OCI-M1 (cell line): ENCODE measurements around the gene PUS7.
"Not testable (repeated sequence)": the region's sequence is repeated elsewhere in the genome, so short reads cannot be mapped to it uniquely, and the experiment has no call there.

Experiments
- DNase-seq: peaks from one replicate; lab custom pipeline; 2025; lab: John Stamatoyannopoulos, UW

PUS7 gene

GRCh38 chr7:105521717-105522463, at the start of gene PUS7:
TSS of gene PUS7 (minus strand) at chr7:105522271. CDS start at chr7:105508512, 13,759 bp downstream.
- DNase-seq, result peak; percentile 88

- DNase-seq, result no peak
Measured at GRCh38 chr7:105567821-105568220, 45.8 kb upstream of the PUS7 start.

GRCh38 chr7:105567024-105567423, 45.0 kb upstream of the PUS7 start:
- no peak for DNase-seq

GRCh38 chr7:105565190-105565589, 43.1 kb upstream of the PUS7 start:
- no peak for DNase-seq

GRCh38 chr7:105559926-105560325, 37.9 kb upstream of the PUS7 start:
- DNase-seq, result no peak

GRCh38 chr7:105538339-105538738, 16.3 kb upstream of the PUS7 start:
- DNase-seq, result no peak

- peak; percentile 20 for DNase-seq
Measured at GRCh38 chr7:105532709-105533460, 10.8 kb upstream of the PUS7 start.

- DNase-seq, result peak; percentile 90
Measured at GRCh38 chr7:105531792-105532671, 10.0 kb upstream of the PUS7 start, which contains the start of gene RINT1. TSS of gene RINT1 (plus strand) at chr7:105532201. CDS start at chr7:105532316, 115 bp downstream.

- DNase-seq, result no peak
Measured at GRCh38 chr7:105530546-105530945, 8.5 kb upstream of the PUS7 start.

- DNase-seq, result no peak
Measured at GRCh38 chr7:105530126-105530525, 8.1 kb upstream of the PUS7 start.

- DNase-seq, result not testable (repeated sequence)
Measured at GRCh38 chr7:105527737-105528136, 5.7 kb upstream of the PUS7 start.

- DNase-seq, result no peak
Measured at GRCh38 chr7:105524840-105525239, 2.8 kb upstream of the PUS7 start.

GRCh38 chr7:105524423-105524822, 2.4 kb upstream of the PUS7 start:
- not testable (repeated sequence) for DNase-seq

- DNase-seq, result peak; percentile 50
Measured at GRCh38 chr7:105521027-105521716, 899 bp downstream of the PUS7 start.

- not testable (repeated sequence) for DNase-seq
Measured at GRCh38 chr7:105520620-105521019, 1.5 kb downstream of the PUS7 start.

GRCh38 chr7:105519353-105519752, 2.7 kb downstream of the PUS7 start:
- no peak for DNase-seq

GRCh38 chr7:105515610-105516009, 6.5 kb downstream of the PUS7 start:
- not testable (repeated sequence) for DNase-seq

GRCh38 chr7:105512926-105513526, 9.0 kb downstream of the PUS7 start:
- no peak for DNase-seq

GRCh38 chr7:105512415-105512814, 9.7 kb downstream of the PUS7 start:
- DNase-seq, result no peak

- no peak for DNase-seq
Measured at GRCh38 chr7:105502173-105502572, 19.9 kb downstream of the PUS7 start.

- DNase-seq, result no peak
Measured at GRCh38 chr7:105497016-105497415, 25.1 kb downstream of the PUS7 start.
